Omental fat pad (tissue), 4 donors: Measurements from ENCODE around the gene RABAC1. TPM values are rescaled to one million over a fixed set of nuclear protein-coding genes. Genes with fewer than 3 reads are reported as not detected.

Source experiments
- ATAC-seq: fragments of 150-250 bp; one replicate; pipeline ENCODE4 v1.9.1; 2016; ENCODE audit warnings: mild to moderate bottlenecking, moderate library complexity; ENCODE audit not compliant: low FRiP score
- DNase-seq: peaks from one replicate; pipeline ENCODE4 v3.0.0-alpha.2; 2019; ENCODE audit warnings: low spot score
- CTCF ChIP-seq, 3 donors: fragments of 450-650 bp; IDR thresholded peaks; one replicate each; pipeline ENCODE4 v1.5.1; 2016 to 2017; ENCODE audit warnings: antibody characterized with exemption in 3 of 3, mild to moderate bottlenecking in 3 of 3, moderate library complexity in 2 of 3
- total RNA-seq, 4 donors: library from RNA; depleted of rRNA; stranded (reverse); fragments of >200 nt; gene quantifications; one replicate each; pipeline ENCODE4 v1.1.0, GENCODE V29; 2016

RABAC1 gene
- total RNA-seq, 4 donors from 2014 or later, result 132 to 192 (median 167) TPM

- no peak for ATAC-seq
- TF ChIP-seq CTCF (IDR thresholded peaks at IDR 0.05), result no peak
- no peak for DNase-seq
These were observed 1.8 kb downstream of the RABAC1 start for GRCh38 chr19:41957161-41957837.

GRCh38 chr19:41956621-41957020 lies 2.5 kb downstream of the RABAC1 start:
- DNase-seq (no peak), ATAC-seq (no peak)
- TF ChIP-seq CTCF (IDR thresholded peaks at IDR 0.05), result no peak

- ATAC-seq (no peak), DNase-seq (no peak)
- TF ChIP-seq CTCF (IDR thresholded peaks at IDR 0.05), result no peak
These were observed 3.6 kb downstream of the RABAC1 start for GRCh38 chr19:41955521-41955920.

GRCh38 chr19:41951686-41952172 lies 7.4 kb downstream of the RABAC1 start:
- DNase-seq, result peak; percentile 87
- ATAC-seq, result no peak
- peak in 2 of 3 donors; percentile 79 to 87 for TF ChIP-seq CTCF (IDR thresholded peaks at IDR 0.05)

GRCh38 chr19:41947091-41947490 lies 12.0 kb downstream of the RABAC1 start:
- no peak for ATAC-seq
- no peak for TF ChIP-seq CTCF (IDR thresholded peaks at IDR 0.05)
- no peak for DNase-seq

GRCh38 chr19:41945135-41945766 lies 13.9 kb downstream of the RABAC1 start:
- no peak for TF ChIP-seq CTCF (IDR thresholded peaks at IDR 0.05)
- ATAC-seq, result no peak
- no peak for DNase-seq

- ATAC-seq, result no peak
- no peak for TF ChIP-seq CTCF (IDR thresholded peaks at IDR 0.05)
- DNase-seq, result no peak
These were observed 14.8 kb downstream of the RABAC1 start for GRCh38 chr19:41944336-41944735.
